WTC11 (cell line): ENCODE results near the gene SCFD1. TPM values are rescaled to one million over a fixed set of nuclear protein-coding genes. Genes with fewer than 3 reads are reported as not detected.
"Not testable (repeated sequence)": the region's sequence is repeated elsewhere in the genome, so short reads cannot be mapped to it uniquely, and the experiment has no call there.

Experiments used
- ATAC-seq: fragments of 200-7000 bp; cut with Tn5 transposase; 2 replicates; pipeline ENCODE4 v1.10.0; 2021; ENCODE audit warnings: mild to moderate bottlenecking, moderate library complexity
- CTCF ChIA-PET: fragments of 300-600 bp; sonication (Branson Sonifier 250); formaldehyde crosslinking; loops from one replicate; lab custom pipeline; 2021; ENCODE audit warnings: antibody characterized with exemption; lab: Charles Lee
- POLR2A ChIA-PET: fragments of 350-600 bp; sonication (Branson Sonifier 250); formaldehyde crosslinking; loops from one replicate; lab custom pipeline; 2021; ENCODE audit warnings: antibody characterized with exemption; lab: Charles Lee
- DNase-seq: peaks from one replicate; pipeline ENCODE4 v3.0.0; 2021; ENCODE audit warnings: low spot score
- H3K27ac Mint-ChIP-seq: 2 replicates; pipeline ENCODE4 v1.8.0; 2021; ENCODE audit warnings: mixed read lengths
- H3K27me3 Mint-ChIP-seq: 2 replicates; pipeline ENCODE4 v1.8.0; 2021; ENCODE audit warnings: low read depth, mild to moderate bottlenecking, moderate library complexity, mixed read lengths
- H3K36me3 Mint-ChIP-seq: 2 replicates; pipeline ENCODE4 v1.8.0; 2021; ENCODE audit warnings: mixed read lengths
- H3K4me1 Mint-ChIP-seq: 2 replicates; pipeline ENCODE4 v1.8.0; 2022; ENCODE audit warnings: mixed read lengths
- H3K4me3 Mint-ChIP-seq: 2 replicates; pipeline ENCODE4 v1.8.0; 2021; ENCODE audit warnings: mild to moderate bottlenecking, moderate library complexity, mixed read lengths
- H3K9me3 Mint-ChIP-seq: 2 replicates; pipeline ENCODE4 v1.8.0; 2021; ENCODE audit warnings: mixed read lengths
- CBFB ChIP-seq: sonication (generic); formaldehyde crosslinking; IDR thresholded peaks from 2 replicates; pipeline ENCODE4 v1.8.1; 2022; ENCODE audit warnings: mild to moderate bottlenecking, low read depth, missing genetic modification reagents
- FOXP4 ChIP-seq: sonication (generic); formaldehyde crosslinking; IDR thresholded peaks from 2 replicates; pipeline ENCODE4 v1.8.0; 2022; ENCODE audit warnings: mild to moderate bottlenecking, missing genetic modification reagents
- GABPB1 ChIP-seq: sonication (generic); formaldehyde crosslinking; IDR thresholded peaks from 2 replicates; pipeline ENCODE4 v1.8.1; 2023; ENCODE audit warnings: mild to moderate bottlenecking, missing genetic modification reagents
- IRF2 ChIP-seq: sonication (generic); formaldehyde crosslinking; IDR thresholded peaks from 2 replicates; pipeline ENCODE4 v1.8.0; 2022; ENCODE audit warnings: low read depth, missing genetic modification reagents, borderline replicate concordance
- JUN ChIP-seq: sonication (generic); formaldehyde crosslinking; IDR thresholded peaks from 2 replicates; pipeline ENCODE4 v1.8.0; 2023; ENCODE audit warnings: mild to moderate bottlenecking, missing genetic modification reagents
- MYBL2 ChIP-seq: sonication (generic); formaldehyde crosslinking; IDR thresholded peaks from 2 replicates; pipeline ENCODE4 v1.8.1; 2023; ENCODE audit warnings: mild to moderate bottlenecking, moderate library complexity, missing genetic modification reagents
- NR3C1 ChIP-seq: sonication (generic); formaldehyde crosslinking; conservative IDR thresholded peaks from 2 replicates; pipeline ENCODE4 v1.8.1; 2023; ENCODE audit warnings: low read depth, mild to moderate bottlenecking, missing genetic modification reagents
- PREB ChIP-seq: sonication (generic); formaldehyde crosslinking; IDR thresholded peaks from 2 replicates; pipeline ENCODE4 v1.8.1; 2022; ENCODE audit warnings: mild to moderate bottlenecking, missing genetic modification reagents, moderate library complexity, borderline replicate concordance
- RORB ChIP-seq: fragments of 250-450 bp; sonication (Bioruptor Pico); IDR thresholded peaks from 2 replicates; pipeline ENCODE4 v1.9.0; 2021; ENCODE audit warnings: mild to moderate bottlenecking
- ZNF138 ChIP-seq: sonication (generic); formaldehyde crosslinking; conservative IDR thresholded peaks from 2 replicates; pipeline ENCODE4 v1.8.1; 2022; ENCODE audit warnings: mild to moderate bottlenecking, moderate library complexity, missing genetic modification reagents
- ZNF219 ChIP-seq: sonication (generic); formaldehyde crosslinking; IDR thresholded peaks from 2 replicates; pipeline ENCODE4 v1.8.0; 2023; ENCODE audit warnings: missing genetic modification reagents, mild to moderate bottlenecking, borderline replicate concordance
- ZNF263 ChIP-seq: sonication (generic); formaldehyde crosslinking; IDR thresholded peaks from 2 replicates; pipeline ENCODE4 v1.8.1; 2022; ENCODE audit warnings: low read depth, mild to moderate bottlenecking, moderate library complexity, missing genetic modification reagents
- ZNF425 ChIP-seq: fragments of 250-450 bp; sonication (Bioruptor Pico); conservative IDR thresholded peaks from 2 replicates; pipeline ENCODE4 v1.9.0; 2021; ENCODE audit warnings: mild to moderate bottlenecking
- ZNF532 ChIP-seq: fragments of 250-450 bp; sonication (Bioruptor Pico); IDR thresholded peaks from 2 replicates; pipeline ENCODE4 v1.9.0; 2021; ENCODE audit warnings: mild to moderate bottlenecking, borderline replicate concordance
- total RNA-seq: library from RNA; stranded (reverse); gene quantifications from 3 replicates; pipeline ENCODE4 v1.2.3, GENCODE V29; 2021

SCFD1 gene
- total RNA-seq, 1 experiment from 2014 or later: 77.5 TPM

- no peak for ATAC-seq
These were observed 59.7 kb downstream of the SCFD1 start for GRCh38 chr14:30681752-30682355.

GRCh38 chr14:30690487-30691355 lies 68.6 kb downstream of the SCFD1 start:
- POLR2A ChIA-PET, ATAC-seq, H3K27me3 Mint-ChIP-seq, H3K9me3 Mint-ChIP-seq, H3K36me3 Mint-ChIP-seq: not testable (repeated sequence)
- Mint-ChIP-seq H3K27ac (peak overlapping the region; percentile 89), H3K4me3 (peak overlapping the region; percentile 71), H3K4me1 (peaks cover 27% of the 10 kb centered on the region)
- TF ChIP-seq GABPB1 (CRISPR knock-in tag): peak; percentile 41; the same call in 1 of the 2 replicates
- CTCF ChIA-PET: interaction anchor here (1.3 to 1.8 kb wide), 2 partner anchors 11 to 33 kb away, joined by 3 read pairs; no protein-coding TSS in a partner anchor
- DNase-seq: peak; percentile 45

More at GRCh38 chr14:30681752-30682355, 59.7 kb downstream of the SCFD1 start:
- POLR2A ChIA-PET: no interaction called here
- H3K4me3 Mint-ChIP-seq: no peak overlapping the region
- CTCF ChIA-PET: interaction anchor here (0.8 to 1.0 kb wide), 2 partner anchors 21 to 25 kb away, joined by 3 read pairs; no protein-coding TSS in a partner anchor
- H3K36me3 Mint-ChIP-seq: peaks cover 14% of the 10 kb centered on the region
- TF ChIP-seq IRF2 (CRISPR knock-in tag) (no peak), ZNF263 (CRISPR knock-in tag) (no peak), NR3C1 (CRISPR knock-in tag) (no peak), ZNF532 (CRISPR knock-in tag) (no peak), JUN (no peak), ZNF425 (CRISPR knock-in tag) (no peak), ZNF219 (CRISPR knock-in tag) (no peak), RORB (CRISPR knock-in tag) (no peak), ZNF138 (no peak), MYBL2 (no peak)
- TF ChIP-seq, all 79 proteins: peak for 0
- Mint-ChIP-seq H3K27ac (no peak overlapping the region), H3K27me3 (no peaks in the 10 kb centered on the region), H3K9me3 (peaks cover 7% of the 10 kb centered on the region; the same call in 1 of the 2 replicates), H3K4me1 (no peaks in the 10 kb centered on the region)
- no peak for DNase-seq

- Mint-ChIP-seq H3K36me3 (peaks cover 3% of the 10 kb centered on the region; the same call in 1 of the 2 replicates), H3K4me1 (peaks cover 27% of the 10 kb centered on the region), H3K27ac (peak overlapping the region; percentile 89), H3K9me3 (no peaks in the 10 kb centered on the region), H3K4me3 (peak overlapping the region; percentile 71), H3K27me3 (no peaks in the 10 kb centered on the region)
- ChIA-PET CTCF (interaction anchor here (1.8 kb wide), 1 partner anchor 9 kb away, joined by 3 read pairs; no protein-coding TSS in a partner anchor), POLR2A (no interaction called here)
- ATAC-seq (peak; percentile 16; the same call in 1 of the 2 replicates), DNase-seq (no peak)
- TF ChIP-seq MYBL2: no peak
- TF ChIP-seq FOXP4 (CRISPR knock-in tag): no peak
- no peak for TF ChIP-seq CBFB (CRISPR knock-in tag)
- no peak for TF ChIP-seq PREB (CRISPR knock-in tag)
These were observed 69.8 kb downstream of the SCFD1 start for GRCh38 chr14:30691751-30692398.
